HL-60 (cell line): Measurements from ENCODE around the gene IFT43.
"Not testable (repeated sequence)": the region's sequence is repeated elsewhere in the genome, so short reads cannot be mapped to it uniquely, and the experiment has no call there.

Experiments
- DNase-seq, 2 experiments: peaks; one replicate each; pipeline ENCODE4 v3.0.0-alpha.2; 2010 to 2020; ENCODE audit warnings: low read depth in 1 of 2, low spot score in 1 of 2
- H3K27ac ChIP-seq: fragments of 250-450 bp; sonication (Bioruptor Pico); replicated peaks from 2 replicates; pipeline ENCODE4 v1.5.1; 2020; ENCODE audit warnings: mild to moderate bottlenecking, moderate library complexity
- H3K27me3 ChIP-seq: fragments of 250-450 bp; sonication (Bioruptor Pico); 2 replicates; pipeline ENCODE4 v1.5.1; 2021; ENCODE audit warnings: mild to moderate bottlenecking, moderate library complexity; ENCODE audit not compliant: insufficient read depth, poor library complexity, severe bottlenecking
- H3K4me3 ChIP-seq: replicated peaks from 2 replicates; pipeline ENCODE4 v1.5.1; 2011; ENCODE audit warnings: mild to moderate bottlenecking, control low read depth, low read length; ENCODE audit not compliant: insufficient read depth
- GABPA ChIP-seq: IDR thresholded peaks from 2 replicates; pipeline ENCODE4 v1.6.1; 2012; ENCODE audit warnings: low read depth
- POLR2AphosphoS5 ChIP-seq: IDR thresholded peaks from 2 replicates; pipeline ENCODE4 v1.6.1; 2012; ENCODE audit warnings: low read depth
- SPI1 ChIP-seq: IDR thresholded peaks from 2 replicates; pipeline ENCODE4 v1.6.1; 2012; ENCODE audit warnings: low read depth, mild to moderate bottlenecking, borderline replicate concordance
- TF ChIP-seq, protein P1 (sequence below): IDR thresholded peaks from one replicate; pipeline ENCODE4 v1.5.1; 2011; ENCODE audit warnings: low read length, control low read depth, inconsistent platforms; ENCODE audit not compliant: insufficient read depth
- TF ChIP-seq, protein P2 (sequence below): IDR thresholded peaks from 2 replicates; pipeline ENCODE4 v1.6.1; 2012; ENCODE audit warnings: low read depth; ENCODE audit not compliant: insufficient replicate concordance

The IFT43 gene

DNA sequence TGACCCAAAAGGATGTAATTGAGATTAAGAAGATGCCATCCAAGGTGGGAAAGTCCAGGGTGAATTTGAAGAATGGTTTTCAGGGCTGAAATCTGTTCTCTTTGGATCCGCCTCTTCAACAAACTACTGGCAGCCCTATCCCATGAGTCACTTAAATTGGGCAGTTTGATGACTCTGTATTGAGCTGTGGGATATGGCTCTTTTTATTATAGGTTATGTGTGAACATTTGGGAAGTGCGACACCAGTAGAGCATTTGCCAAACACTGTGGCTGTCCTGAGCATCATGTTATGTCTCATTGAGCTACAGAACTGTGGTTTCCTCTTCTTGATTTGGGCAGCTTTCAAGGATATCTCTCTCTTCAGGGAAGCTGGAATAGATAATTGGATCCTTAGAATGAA lies 22.3 kb downstream of the IFT43 start:
- Histone ChIP-seq H3K27me3 (no peaks in the 10 kb centered on the region), H3K27ac (no peak overlapping the region), H3K4me3 (no peak overlapping the region)
- no peak for TF ChIP-seq POLR2AphosphoS5
- no peak for TF ChIP-seq SPI1
- no peak for TF ChIP-seq GABPA
- TF ChIP-seq, protein P1, sequence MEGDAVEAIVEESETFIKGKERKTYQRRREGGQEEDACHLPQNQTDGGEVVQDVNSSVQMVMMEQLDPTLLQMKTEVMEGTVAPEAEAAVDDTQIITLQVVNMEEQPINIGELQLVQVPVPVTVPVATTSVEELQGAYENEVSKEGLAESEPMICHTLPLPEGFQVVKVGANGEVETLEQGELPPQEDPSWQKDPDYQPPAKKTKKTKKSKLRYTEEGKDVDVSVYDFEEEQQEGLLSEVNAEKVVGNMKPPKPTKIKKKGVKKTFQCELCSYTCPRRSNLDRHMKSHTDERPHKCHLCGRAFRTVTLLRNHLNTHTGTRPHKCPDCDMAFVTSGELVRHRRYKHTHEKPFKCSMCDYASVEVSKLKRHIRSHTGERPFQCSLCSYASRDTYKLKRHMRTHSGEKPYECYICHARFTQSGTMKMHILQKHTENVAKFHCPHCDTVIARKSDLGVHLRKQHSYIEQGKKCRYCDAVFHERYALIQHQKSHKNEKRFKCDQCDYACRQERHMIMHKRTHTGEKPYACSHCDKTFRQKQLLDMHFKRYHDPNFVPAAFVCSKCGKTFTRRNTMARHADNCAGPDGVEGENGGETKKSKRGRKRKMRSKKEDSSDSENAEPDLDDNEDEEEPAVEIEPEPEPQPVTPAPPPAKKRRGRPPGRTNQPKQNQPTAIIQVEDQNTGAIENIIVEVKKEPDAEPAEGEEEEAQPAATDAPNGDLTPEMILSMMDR, result no peak
- TF ChIP-seq, protein P2, sequence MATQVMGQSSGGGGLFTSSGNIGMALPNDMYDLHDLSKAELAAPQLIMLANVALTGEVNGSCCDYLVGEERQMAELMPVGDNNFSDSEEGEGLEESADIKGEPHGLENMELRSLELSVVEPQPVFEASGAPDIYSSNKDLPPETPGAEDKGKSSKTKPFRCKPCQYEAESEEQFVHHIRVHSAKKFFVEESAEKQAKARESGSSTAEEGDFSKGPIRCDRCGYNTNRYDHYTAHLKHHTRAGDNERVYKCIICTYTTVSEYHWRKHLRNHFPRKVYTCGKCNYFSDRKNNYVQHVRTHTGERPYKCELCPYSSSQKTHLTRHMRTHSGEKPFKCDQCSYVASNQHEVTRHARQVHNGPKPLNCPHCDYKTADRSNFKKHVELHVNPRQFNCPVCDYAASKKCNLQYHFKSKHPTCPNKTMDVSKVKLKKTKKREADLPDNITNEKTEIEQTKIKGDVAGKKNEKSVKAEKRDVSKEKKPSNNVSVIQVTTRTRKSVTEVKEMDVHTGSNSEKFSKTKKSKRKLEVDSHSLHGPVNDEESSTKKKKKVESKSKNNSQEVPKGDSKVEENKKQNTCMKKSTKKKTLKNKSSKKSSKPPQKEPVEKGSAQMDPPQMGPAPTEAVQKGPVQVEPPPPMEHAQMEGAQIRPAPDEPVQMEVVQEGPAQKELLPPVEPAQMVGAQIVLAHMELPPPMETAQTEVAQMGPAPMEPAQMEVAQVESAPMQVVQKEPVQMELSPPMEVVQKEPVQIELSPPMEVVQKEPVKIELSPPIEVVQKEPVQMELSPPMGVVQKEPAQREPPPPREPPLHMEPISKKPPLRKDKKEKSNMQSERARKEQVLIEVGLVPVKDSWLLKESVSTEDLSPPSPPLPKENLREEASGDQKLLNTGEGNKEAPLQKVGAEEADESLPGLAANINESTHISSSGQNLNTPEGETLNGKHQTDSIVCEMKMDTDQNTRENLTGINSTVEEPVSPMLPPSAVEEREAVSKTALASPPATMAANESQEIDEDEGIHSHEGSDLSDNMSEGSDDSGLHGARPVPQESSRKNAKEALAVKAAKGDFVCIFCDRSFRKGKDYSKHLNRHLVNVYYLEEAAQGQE, result no peak
- no peak for DNase-seq

DNA sequence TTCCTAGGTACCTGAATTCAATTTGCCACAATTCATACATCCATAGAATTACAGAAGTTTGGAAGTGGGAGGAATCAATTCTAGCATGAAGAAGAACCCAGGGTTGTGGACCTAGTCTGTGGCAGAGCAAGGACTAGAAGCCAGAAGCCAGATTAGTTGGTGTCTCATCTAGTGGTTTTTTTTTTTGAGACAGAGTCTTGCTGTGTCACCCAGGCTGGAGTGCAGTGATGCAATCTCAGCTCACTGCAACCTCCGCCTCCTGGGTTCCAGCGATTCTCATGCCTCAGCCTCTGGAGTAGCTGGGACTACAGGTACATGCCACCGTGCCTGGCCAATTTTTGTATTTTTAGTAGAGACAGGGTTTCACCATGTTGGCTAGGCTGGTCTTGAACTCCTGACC lies 24.1 kb downstream of the IFT43 start:
- not testable (repeated sequence) for H3K27ac ChIP-seq, H3K27me3 ChIP-seq, H3K4me3 ChIP-seq, DNase-seq

- Histone ChIP-seq H3K27ac (no peak overlapping the region), H3K27me3 (no peaks in the 10 kb centered on the region), H3K4me3 (no peak overlapping the region)
- DNase-seq, result no peak
- TF ChIP-seq, protein P1, result no peak
- no peak for TF ChIP-seq SPI1
- TF ChIP-seq, protein P2, result no peak
- no peak for TF ChIP-seq GABPA
- no peak for TF ChIP-seq POLR2AphosphoS5
Observed at GRCh38 chr14:76011930-76012329, 26.4 kb downstream of the IFT43 start.

GRCh38 chr14:76012354-76012753 lies 26.8 kb downstream of the IFT43 start:
- Histone ChIP-seq H3K27me3 (no peaks in the 10 kb centered on the region), H3K27ac (no peak overlapping the region), H3K4me3 (no peak overlapping the region)
- no peak for DNase-seq
- TF ChIP-seq POLR2AphosphoS5, result no peak
- TF ChIP-seq GABPA, result no peak
- TF ChIP-seq, protein P1, result no peak
- no peak for TF ChIP-seq SPI1
- TF ChIP-seq, protein P2, result no peak
